ENCODE measurements around the gene DBP.

- TF ChIP-seq CTCF (IDR thresholded peaks at IDR 0.05; ENCODE audit: low read depth, low read length, poor library complexity, severe bottlenecking) (no peak), EZH2phosphoT487 (IDR thresholded peaks at IDR 0.05; ENCODE audit: borderline replicate concordance, low read length) (no peak)
Observed at GRCh38 chr19:48587387-48587786, 49.8 kb downstream of the DBP start.
